HG02798 (cell line): ENCODE results near the gene NT5C2.
"Not testable (repeated sequence)": the region's sequence is repeated elsewhere in the genome, so short reads cannot be mapped to it uniquely, and the experiment has no call there.

Source experiments
- ATAC-seq: cut with Tn5 transposase; IDR thresholded peaks from one replicate; pipeline ENCODE4 v1.9.1; 2021; ENCODE audit warnings: mild to moderate bottlenecking; ENCODE audit not compliant: unreplicated experiment, poor library complexity

Gene NT5C2

DNA sequence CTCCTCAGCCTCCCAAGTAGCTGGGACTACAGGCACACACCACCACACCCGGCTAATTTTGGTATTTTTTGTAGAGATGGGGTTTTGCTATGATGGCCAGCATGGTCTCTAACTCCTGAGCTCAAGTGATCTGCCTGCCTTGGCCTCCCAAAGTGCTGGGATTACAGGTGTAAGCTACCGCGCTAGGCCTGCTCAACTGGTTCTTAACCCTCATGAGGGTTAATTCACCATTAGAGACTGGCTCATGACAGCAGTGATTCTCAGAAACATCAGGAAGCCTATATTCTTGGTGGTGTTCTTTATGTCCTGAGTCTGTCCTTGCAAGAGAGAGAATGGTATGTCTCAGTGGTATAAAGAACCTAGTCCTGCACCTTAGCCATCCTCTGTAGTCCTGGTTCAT lies 10.4 kb upstream of the NT5C2 start:
- no peak for ATAC-seq

DNA sequence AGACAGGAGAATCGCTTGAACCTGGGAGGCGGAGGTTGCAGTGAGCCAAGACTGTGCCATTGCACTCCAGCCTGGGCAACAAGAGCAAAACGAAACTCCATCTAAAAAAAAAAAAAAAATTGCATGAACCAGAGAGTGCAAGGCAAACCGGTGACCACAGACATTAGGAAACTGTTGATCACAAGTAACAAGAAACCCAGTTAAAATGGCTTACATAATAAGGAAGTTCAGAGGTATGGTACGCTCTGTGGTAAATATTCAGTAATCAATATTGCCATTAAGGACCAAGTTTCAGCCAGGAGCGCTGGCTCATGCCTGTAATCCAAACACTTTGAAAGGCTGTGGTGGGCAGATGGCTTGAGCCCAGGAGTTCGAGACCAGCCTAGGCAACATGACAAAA lies 9.2 kb upstream of the NT5C2 start:
- ATAC-seq = no peak

DNA sequence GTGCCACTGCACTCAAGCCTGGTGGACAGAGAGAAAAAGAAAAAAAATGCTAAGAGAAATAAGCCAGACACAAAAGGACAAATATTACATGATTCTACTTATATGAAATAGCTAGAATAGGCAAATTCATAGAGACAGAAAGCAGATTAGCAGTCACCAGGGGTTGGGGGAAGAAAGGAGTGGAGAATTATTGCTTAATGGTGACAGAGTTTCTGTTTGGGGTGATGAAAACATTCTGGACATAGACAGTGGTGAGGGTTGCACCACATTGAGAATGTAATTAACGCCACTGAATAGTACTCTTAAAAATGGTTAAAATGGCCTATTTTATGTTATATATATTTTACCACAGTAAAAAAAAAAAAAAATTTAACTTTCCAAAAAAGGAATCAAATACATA lies 6.4 kb upstream of the NT5C2 start:
- no peak for ATAC-seq

DNA sequence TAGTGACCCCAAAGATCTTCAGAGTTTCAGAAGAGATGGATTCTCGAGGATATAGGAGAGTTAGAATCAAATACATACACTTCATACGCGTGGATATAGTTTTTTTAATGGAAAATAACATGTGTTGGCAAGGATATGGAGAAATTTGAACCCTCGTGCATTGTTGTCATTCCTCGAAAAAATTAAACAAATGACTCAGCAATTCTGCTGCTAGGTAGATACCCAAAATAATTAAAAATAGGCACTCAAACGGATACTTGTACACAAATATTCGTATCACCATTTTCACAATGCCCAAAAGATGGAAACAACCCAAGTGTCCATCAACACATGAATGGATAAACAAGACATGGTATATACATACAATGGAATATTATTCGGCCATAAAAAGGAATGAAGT lies 5.6 kb upstream of the NT5C2 start:
- no peak for ATAC-seq

DNA sequence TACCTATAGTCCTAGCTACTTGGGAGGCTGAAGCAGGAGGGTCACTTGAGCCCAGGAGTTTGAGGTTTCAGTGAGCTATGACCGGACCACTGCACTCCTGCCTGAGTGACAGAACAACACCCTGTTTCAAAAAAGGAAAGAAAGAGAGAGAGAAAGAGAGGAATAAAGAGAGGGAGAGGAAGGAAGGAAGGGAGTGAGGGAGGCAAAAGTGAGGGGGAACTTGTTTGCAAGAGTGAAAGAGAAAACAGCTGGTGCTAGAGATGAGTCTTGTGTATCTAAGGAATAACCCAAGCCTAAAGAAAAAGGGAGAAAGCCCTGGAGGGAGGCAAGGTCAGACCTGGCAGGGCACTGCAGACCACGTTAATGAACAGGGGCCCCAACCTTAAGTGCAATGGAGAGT lies 4.8 kb upstream of the NT5C2 start:
- ATAC-seq = no peak

DNA sequence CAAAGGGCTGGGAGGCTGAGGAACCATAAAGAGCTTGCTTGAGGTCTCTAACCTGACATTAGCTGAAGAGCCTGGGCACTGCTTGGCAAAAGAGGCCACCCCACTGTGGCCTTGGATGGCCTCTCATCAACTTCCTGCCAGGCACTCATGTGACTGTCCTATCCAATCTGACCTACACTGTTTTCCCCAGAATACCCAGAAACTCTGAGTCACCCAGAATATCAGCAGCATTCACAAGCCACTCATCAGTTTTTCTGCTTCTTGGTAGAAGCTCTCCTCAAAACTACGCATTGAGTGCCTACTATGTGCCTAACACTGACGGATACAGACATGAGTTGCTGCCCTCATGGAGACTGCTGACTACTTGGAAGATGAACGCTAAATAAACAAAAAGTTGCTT lies 4.1 kb upstream of the NT5C2 start:
- ATAC-seq = no peak

DNA sequence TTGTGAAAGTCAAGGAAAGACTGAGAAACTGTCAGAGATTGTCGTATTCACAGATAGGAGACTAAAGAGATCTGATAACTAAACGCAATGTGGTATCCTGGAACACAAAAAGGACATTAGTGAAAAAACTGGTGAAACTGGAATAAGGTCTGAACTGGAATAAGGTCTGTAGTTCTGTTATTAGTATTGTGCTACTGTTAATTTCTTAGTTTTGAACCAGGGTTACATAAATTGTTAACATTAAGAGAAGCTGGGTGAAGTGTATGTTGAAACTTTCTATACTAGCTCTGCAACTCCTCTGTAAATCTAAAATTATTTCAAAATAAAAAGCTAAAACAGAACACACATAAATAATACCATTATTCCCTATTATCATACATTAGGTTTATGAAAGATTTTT lies 3.4 kb upstream of the NT5C2 start:
- no peak for ATAC-seq

DNA sequence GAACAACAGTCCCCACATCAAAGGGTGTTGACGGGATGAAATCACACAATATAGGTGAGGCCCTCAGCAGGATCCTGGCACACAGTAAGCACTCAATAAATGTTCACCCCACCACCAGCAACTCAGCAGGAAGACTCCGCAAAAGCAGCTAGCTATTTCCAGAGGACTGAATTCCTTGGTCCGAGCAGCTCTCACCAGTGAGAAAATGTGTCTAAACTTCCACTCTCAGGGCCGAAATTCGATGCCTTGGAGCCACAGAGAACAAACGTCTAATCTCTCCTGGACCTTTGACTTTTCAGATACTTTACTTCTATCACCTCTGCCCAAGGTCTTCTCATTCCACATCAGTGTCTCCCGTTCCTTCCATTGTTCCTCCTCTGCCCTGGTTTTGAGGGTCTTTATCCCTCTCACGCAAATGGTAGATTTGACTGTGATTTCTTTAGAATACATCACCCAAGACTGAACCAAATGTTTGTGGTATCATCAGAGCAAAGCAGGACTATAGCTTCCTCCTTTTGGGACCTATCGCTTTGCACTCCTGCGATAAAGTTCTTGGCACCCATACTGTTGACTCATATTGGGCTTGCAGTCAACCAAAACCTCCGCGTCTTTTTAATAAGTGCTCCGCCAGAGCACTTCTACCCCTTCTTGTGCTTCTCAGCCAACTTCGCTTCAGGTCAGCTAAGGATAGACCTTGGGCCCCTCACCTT lies 903 bp upstream of the NT5C2 start:
- ATAC-seq = no peak

DNA sequence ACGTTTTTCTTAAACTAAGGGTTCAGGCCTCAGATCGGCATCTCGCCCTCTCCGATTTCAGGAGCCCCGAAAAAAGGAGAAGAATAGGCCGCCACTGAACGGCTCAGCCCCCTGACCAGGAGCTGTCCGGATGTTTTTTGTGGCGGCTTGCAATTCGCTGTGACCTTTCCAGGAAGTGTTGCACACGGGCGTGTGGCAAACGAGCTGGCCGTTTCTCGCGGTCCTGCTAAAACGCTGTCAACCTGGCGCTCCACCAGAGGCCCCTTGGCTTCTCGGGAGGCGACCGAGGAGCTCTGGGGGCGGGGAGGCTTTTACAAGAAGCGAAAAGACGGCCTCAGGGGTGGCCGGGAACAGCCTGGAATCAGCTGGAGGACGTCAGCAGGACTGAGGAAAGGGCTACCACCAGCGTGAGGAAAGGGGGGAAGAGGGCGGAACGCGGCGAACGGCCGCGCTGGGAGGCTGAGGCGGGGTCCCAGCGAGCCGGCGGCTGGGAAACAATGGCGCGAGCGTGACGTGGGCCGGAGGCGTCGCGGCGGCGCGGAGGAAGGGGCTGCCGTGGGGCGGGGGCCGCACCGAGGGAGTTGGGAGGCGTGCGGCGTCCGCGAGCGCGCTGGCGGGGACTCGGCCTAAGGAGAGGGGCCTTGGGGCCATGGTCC lies 493 bp downstream of the NT5C2 start:
- ATAC-seq = peak; percentile 71

DNA sequence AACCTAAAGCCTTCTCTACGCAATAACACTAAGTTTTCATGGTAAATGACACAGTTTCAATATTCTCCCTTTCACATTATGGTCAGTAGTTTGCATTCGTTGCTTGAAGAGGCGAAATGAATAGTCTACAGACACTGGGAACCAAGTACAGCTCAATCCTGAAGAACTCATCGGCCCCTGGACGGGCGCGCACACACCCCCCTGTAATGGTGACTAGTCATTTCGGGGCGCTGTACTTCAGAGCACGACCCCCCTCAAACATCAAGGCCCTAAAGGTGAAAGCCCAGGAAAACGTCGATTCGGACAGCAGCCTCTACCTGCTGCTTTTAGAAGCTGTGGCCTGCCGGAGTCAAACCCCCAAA lies 1.0 kb downstream of the NT5C2 start:
- ATAC-seq = no peak

DNA sequence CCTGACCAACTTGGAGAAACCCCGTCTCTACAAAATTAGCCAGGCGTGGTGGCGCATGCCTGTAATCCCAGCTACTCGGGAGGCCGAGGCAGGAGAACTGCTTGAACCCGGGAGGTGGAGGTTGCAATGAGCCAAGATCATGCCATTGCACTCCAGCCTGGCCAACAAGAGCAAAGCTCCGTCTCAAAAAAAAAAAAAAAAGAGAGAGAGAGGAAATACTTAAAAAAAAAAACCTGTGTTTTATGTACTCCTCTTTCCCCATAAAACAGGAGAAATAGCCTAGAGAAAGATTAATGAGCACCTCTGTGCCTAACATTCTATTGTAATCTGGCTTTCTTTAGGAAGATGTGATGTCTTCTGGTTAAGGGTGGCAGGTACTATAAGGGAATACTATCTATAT lies 1.9 kb downstream of the NT5C2 start:
- ATAC-seq = not testable (repeated sequence)

DNA sequence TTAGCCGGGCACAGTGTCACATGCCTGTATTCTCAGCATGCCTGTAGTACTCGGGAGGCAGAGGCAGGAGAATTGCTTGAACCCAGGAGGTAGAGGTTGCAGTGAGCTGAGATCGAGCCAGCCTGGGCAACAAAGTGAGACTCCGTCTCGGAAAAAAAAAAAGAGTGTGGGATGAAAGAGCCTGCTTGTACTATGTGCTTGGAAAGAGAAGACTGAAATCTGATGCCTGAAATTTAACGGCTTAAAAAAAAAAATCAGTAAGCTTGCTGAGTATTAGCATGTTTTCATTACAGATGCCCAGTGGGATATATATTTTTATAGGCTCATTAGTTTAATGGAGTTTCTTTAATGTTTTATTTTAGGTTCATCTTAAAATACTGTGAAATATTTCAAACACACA lies 4.2 kb downstream of the NT5C2 start:
- ATAC-seq = no peak

DNA sequence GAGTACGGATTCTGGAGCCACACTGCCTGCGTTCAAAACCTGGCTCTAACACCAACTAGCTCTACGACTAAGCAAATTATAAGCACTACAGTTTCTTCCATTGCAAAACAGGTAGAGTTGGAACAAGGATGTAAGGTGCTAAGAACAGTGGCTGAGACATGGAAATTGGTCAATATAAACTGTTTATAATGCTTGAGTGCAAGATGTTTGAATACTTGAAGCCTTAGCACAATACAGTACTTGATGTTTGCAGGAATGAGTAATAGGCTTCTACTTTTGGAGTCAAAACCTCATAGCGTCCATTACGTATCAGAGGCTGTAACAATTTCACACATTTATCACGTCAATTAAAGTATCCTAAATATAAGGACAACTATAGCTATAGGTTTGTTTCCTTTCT lies 6.9 kb downstream of the NT5C2 start:
- ATAC-seq = no peak

DNA sequence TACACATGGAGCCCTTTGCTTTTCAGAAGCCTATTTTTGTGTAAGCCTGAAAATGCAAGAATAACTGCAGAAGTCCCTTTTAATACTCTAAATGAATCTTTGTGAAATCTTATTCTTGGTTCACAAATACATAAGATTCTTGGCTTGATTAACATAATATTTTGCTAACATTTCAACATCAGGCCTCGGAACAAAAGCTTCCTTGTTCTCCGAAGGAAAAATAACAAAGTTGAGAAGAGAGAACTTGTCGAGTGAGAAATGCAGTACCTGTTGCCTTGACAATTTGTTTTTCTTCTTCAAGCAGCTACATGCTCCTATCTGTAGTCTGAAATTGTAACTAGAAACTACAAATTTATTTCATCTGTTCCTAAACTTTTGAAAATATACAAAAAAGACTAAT lies 8.5 kb downstream of the NT5C2 start:
- no peak for ATAC-seq

DNA sequence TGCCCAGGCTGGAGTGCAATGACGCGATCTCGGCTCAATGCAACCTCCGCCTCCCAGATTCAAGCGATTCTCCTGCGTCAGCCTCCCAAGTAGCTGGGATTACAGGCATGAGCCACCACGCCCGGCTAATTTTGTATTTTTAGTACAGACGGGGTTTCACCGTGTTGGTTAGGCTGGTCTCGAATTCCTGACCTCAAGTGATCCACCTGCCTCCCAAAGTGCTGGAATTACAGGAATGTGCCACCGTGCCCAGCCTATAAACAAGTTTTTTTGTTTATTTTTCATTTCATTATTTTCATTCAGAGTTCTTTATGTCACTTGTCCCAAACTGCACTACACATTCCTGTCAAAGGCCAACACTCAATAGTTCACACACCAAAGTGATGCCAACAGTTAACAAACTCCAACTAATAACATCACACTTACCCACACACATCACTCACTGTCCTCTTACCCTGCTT lies 9.1 kb downstream of the NT5C2 start:
- not testable (repeated sequence) for ATAC-seq

DNA sequence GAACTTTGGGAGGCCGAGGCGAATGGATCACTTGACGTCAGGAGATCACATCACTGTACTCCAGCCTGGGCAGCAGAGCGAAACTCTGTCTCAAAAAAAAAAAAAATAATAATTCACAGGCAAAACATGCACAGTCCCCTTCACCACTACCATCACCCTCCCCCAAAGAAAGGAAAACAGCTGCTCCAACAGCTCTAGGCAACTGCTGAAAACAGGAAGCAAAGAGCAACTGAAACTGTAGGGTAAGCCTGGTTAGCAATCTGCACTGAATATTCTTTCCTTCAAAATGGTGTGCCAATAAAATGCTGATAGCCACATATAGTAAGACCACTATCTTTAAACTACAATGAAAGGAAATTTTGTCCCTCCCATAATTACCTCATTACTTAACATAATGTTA lies 11.8 kb downstream of the NT5C2 start:
- peak; percentile 81 for ATAC-seq

DNA sequence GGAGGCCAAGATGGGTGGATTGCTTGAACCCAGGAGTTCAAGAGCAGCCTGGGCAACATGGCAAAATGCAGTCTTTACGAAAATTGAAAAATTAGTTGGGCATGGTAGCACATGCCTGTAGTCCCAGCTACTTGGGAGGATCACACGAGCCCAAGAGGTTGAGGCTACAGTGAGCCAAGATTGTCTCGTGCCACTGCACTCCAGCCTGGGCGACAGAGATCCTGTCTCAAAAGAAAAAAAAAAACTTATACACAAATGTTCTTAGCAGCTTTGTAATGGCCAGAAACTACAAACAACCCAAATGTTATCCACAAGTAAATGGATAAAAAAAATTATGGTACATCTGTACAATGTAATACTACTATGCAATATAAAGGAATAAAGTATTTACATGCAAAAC lies 12.6 kb downstream of the NT5C2 start:
- no peak for ATAC-seq

DNA sequence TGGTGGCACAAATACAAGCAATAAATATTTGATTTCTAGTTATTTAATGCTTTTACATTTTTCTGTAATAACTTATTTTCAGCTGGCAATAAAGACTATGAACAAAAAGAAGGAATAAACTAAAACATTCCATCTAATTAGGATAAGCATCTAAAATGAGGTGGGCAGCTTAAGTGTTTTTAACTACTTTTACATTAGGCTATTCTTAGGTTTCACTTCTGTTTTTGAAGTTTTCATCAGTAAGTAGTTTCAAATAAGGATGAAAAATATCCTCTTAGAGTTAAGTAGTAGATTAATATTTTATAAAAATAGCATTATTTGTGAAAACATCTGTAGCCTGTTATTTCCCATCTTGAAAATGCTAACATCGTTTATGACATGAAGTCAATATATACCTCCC lies 15.9 kb downstream of the NT5C2 start:
- no peak for ATAC-seq

DNA sequence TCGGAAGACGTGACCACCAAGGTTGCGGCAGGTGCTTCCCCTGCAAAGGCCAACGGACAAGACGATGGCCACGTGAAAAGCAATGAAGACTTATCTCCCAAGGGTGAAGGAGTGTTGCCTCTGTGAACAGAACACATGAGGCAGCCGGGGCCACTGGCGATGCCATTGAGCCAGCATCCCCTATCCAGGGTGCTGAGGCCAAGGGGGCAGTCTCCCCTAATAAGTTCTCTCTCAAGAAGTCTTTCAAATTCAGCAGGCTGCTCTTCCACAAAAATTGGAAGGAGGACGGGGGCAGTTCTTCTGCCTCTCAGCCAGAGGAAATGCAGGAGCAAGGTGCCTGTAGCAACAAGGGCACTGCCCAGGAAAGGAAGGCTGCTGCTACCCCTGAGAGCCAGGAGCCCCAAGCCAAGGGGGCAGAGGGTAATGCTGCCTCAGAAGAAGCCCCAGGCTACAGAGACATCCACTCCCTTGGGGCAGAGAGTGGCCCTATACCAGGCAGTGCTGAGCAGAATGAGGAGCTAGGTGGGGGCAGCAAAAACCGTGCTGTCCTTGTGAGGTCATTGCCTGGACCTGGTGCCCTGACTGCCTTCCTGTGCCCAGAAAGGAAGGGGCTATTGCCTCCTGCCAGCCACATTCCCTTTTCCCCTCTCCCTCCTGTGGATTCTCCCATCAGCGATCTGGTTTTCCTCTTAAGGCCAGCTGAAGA lies 17.3 kb downstream of the NT5C2 start:
- no peak for ATAC-seq

DNA sequence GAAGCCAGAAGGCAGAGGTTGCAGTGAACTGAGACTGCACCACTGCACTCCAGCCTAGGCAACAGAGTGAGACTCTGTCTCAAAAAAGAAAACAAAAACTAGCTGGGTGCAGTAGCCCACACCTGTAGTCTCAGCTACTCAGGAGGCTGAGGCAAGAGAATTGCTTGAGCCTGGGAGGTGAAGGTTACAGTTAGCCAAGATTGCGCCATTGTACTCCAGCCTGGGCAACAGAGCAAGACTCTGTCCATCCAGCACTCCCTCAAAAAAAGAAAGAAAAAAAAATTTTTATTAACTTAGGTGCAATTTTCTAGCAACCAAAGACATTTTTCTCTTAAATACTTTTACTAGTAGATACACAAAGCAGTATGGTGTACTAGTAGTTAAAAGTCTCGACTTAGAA lies 18.7 kb downstream of the NT5C2 start:
- ATAC-seq = not testable (repeated sequence)

DNA sequence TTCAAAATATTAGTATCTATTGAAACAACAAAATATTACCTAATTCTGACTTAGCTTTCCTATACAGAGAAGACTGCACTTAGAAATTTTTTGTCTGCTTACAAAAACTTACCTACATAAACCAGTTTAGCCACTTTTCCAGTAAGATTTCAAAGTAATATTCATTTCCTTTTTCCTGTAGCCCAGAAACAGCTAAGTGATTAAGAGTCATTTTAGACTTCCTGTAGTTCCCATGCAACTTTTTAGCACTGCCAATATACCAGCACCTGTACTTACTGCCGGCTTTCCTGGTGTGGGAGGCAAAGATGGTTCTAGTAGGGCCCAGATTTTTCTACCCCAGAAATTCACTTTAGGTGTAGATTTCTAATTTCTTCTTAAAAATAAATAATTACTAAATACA lies 21.8 kb downstream of the NT5C2 start:
- ATAC-seq = no peak

DNA sequence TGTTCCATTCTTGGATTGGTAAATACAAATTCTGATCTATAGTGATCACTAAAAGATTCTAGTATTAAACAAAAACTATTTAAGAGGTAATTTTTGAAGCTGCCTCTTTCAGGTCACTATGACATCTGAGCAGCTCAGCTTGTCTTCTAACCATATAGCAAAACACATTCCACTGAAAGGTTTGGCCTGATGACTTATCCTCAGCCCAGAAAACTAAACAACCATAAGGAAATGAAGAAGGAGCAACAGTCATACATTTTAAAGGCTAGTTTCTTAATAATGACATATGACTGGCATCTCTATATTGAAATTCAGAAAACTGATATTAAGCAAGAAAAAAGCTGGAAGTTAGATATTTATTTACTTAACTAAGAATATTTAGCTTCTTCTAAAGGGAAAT lies 24.6 kb downstream of the NT5C2 start:
- ATAC-seq = no peak
